Glomerular endothelial cell (primary cell): ENCODE data around the gene FYN. TPM values are rescaled to one million over a fixed set of nuclear protein-coding genes. Genes with fewer than 3 reads are reported as not detected.
"Not testable (repeated sequence)": the region's sequence is repeated elsewhere in the genome, so short reads cannot be mapped to it uniquely, and the experiment has no call there.

Source experiments
- DNase-seq: peaks from one replicate; pipeline ENCODE4 v3.0.0-alpha.2; 2011; ENCODE audit warnings: low read depth, low spot score; ENCODE audit errors: extremely low read depth
- total RNA-seq: library from RNA; depleted of rRNA; stranded (reverse); fragments of >200 nt; gene quantifications from 2 replicates; pipeline ENCODE4 v1.2.3, GENCODE V29; 2015

Gene FYN
- total RNA-seq, result 181 and 208 TPM in 2 replicates

- DNase-seq, result no peak
Observed at GRCh38 chr6:111873178-111874024, at the start of gene FYN. TSS of gene FYN (minus strand) at chr6:111873452. CDS start at chr6:111720051, 153,401 bp downstream.

DNA sequence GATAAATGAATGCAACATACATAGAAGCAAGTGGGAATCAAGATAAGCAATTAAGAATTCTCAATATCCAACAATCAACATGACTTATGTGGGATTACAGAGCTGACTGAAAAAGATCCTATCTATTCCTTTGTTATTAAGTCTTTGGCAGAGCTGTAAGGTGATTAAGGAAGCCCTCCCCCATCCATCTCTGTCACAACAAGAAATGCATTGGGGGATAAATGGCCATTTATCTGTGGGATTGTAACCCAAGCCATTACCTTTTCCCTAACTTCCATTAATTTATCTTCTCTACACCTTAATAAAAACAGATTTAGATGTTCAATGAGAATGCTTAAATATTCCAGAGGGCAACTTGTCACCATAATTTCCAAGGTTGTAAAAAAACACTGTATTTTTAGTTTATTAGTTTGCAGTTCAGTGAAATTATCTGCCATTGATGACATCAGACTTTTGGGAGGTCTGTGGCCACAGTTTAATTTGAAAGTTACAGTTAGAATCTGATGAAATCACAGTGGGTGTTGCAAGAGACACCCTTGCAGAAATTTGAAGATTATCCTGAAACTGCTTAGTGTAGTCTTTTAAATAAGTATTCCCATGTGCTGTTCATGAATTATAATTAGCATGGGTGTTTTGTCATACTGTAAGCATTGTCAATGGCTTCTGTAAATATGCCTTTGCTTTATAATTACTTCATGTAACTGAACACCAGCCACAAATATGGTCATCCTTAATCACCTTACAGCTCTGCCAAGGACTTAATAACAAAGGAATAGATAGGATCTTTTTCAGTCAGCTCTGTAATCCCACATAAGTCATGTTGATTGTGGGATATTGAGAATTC is 49.4 kb upstream of the FYN start:
- no peak for DNase-seq

DNA sequence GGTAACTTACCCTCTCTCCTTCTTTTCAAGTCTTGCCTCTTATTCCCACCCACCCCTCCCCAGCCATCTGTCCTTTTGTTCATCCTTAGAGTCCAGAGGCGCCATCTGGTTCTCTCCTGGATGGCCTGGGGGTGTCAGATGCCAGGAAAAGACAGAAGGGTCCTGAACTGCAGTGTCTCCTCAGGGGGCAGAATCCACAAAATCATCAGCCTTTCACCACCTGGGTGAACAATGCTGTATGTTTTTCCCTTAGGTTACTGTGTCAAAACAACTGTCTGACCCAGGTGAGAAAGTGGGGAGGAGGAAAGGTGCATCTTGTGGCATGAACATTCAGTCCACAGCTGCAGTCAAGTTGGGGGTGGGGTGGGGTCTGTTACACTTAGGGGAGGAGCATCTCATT is 47.9 kb upstream of the FYN start:
- no peak for DNase-seq

DNA sequence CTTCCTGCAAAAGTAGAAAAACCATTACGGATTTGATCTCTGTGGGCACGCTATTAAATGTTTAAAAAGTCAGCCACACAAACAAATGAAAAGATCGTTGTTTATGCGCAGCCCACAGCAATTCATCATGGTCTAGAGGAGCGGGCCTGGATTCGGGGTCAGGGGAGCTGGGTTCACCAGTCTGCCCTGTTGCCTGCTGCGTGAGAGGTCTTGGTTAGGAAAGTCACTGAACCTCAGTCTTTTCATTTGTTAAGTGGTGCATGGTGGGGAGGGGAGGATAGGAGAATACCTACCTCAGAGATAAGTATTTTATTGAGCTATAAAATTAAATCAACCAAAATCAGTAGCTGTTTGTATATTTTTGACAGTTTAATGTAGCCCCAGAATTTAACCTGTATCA is 47.3 kb upstream of the FYN start:
- no peak for DNase-seq

DNA sequence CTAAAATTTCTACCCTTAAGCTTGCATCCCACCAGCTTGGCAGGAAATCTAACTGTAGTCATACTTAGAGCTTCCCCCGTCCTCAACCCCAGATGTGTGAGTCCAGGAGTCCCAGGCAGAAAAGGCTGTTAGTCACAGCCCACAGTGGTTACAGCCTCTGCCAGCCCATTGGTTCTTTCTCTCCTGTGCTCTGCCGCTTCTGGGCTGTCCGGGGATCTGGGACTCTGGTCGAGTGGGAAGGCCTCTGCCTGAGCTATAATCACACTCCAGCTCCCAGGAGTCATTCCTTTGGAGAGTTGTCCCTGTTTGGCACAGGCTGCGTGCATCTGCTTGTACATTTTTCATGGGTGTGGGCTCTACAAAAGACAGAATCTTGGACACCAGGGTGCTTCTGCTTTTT is 45.6 kb upstream of the FYN start:
- DNase-seq, result no peak

DNA sequence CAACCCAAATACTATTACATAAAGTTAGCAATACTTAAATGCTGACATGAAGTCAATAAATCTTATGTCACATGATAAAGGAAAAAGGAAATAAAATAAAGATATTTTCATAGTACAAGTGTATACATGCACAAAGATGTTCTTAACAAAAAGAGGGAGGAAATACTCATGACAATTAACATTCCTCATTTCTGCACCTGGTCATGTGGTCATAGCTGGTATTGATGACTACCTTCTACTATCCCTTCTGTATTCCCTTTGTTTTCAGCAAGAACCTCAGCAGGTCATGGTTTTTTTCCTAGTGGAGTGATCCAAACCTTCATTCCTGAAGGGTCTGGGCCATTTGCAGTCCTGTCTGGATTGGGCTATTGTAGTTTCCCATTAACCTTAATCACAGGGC is 43.5 kb upstream of the FYN start:
- DNase-seq, result no peak

- no peak for DNase-seq
Observed at GRCh38 chr6:111914617-111915016, 41.4 kb upstream of the FYN start.

GRCh38 chr6:111912904-111913303 is 39.7 kb upstream of the FYN start:
- no peak for DNase-seq

- no peak for DNase-seq
Observed at GRCh38 chr6:111911428-111911827, 38.2 kb upstream of the FYN start.

GRCh38 chr6:111909238-111909637 is 36.0 kb upstream of the FYN start:
- DNase-seq, result no peak

- not testable (repeated sequence) for DNase-seq
Observed at GRCh38 chr6:111908365-111908764, 35.1 kb upstream of the FYN start.

GRCh38 chr6:111900735-111901134 is 27.5 kb upstream of the FYN start:
- no peak for DNase-seq

- no peak for DNase-seq
Observed at GRCh38 chr6:111899531-111899930, 26.3 kb upstream of the FYN start.

GRCh38 chr6:111898452-111898851 is 25.2 kb upstream of the FYN start:
- no peak for DNase-seq

GRCh38 chr6:111894951-111895350 is 21.7 kb upstream of the FYN start:
- no peak for DNase-seq

DNA sequence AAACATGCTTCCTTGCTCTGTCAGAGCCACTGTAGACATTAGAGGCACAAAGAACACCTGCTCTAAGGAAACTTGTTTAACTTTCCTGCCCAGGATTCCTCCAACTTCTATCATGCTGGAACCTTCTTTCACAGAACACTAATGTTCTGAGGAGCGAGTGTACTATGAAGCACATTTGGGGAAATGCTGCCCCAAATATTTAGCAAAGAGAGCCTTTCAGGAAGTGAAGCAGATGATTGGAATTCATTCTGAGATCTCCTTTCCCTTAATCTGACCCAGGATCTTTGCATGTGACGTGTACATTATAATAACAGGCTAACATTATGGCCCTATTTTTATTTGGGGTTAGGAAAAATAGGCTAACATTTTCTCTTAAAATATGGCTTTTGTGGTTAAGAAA is 21.0 kb upstream of the FYN start:
- no peak for DNase-seq

DNA sequence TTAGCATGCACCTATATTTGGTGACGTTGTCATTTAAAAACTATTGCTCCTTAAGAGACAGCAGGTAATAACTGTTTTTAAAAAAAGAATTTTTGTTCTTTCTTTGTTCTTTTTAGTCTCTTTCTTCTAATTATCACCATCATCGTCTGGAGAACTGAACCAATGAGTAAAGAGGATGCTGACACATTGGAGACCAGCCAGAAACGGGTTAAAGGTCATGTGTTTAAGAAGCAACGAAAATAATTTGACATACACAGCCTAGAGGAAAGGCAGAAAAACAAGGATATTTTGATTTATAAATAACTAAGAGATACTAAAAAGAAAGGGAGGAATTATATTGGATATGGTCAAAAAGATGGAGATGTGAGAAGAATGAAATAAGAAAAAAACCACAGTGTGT is 19.2 kb upstream of the FYN start:
- DNase-seq, result no peak

- no peak for DNase-seq
Observed at GRCh38 chr6:111890988-111891387, 17.7 kb upstream of the FYN start.

DNA sequence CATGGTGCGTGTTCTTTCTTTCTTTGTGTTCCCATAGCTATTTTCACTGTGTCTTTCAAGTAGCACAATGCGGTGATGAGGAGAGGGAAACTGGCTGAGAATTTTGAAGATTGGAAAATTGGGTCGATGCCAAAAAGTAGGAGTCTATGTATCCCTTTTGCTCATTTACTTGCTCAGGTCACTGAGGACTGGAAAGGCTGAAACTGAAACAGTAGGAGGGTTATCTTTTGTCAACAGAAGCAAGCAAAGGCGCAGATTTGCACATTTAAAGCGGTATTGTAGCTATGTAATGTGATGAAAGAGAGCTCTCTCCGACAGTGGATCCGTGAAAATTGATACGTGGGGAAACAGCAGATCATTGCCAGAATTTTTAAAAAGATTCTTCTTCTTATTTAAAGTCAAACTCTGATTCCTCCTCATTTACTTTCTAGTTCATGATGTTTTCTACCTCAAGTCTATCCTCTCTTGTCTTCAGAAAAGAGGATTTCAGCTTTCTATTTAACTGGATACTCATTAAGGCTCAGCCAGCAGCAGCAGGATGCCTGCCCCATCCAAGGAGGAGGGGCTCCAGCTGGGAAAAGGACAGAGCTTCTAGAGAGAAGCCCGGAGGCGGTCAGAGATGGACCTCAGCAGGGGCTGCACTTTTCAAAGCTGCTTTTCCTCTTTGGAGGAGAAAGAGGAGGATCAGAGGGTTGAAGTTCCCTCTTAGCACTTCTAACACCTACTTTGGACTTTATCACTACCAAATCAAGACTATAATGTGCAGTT is 15.9 kb upstream of the FYN start:
- no peak for DNase-seq

GRCh38 chr6:111886793-111887192 is 13.5 kb upstream of the FYN start:
- not testable (repeated sequence) for DNase-seq

GRCh38 chr6:111885373-111886027 is 12.2 kb upstream of the FYN start:
- no peak for DNase-seq
